ENCODE measurements around the gene NFKBIE. TPM values are rescaled to one million over a fixed set of nuclear protein-coding genes. Genes with fewer than 3 reads are reported as not detected.

The NFKBIE gene
- total RNA-seq, 1 donor from 2014 or later = 5.3 TPM

DNA sequence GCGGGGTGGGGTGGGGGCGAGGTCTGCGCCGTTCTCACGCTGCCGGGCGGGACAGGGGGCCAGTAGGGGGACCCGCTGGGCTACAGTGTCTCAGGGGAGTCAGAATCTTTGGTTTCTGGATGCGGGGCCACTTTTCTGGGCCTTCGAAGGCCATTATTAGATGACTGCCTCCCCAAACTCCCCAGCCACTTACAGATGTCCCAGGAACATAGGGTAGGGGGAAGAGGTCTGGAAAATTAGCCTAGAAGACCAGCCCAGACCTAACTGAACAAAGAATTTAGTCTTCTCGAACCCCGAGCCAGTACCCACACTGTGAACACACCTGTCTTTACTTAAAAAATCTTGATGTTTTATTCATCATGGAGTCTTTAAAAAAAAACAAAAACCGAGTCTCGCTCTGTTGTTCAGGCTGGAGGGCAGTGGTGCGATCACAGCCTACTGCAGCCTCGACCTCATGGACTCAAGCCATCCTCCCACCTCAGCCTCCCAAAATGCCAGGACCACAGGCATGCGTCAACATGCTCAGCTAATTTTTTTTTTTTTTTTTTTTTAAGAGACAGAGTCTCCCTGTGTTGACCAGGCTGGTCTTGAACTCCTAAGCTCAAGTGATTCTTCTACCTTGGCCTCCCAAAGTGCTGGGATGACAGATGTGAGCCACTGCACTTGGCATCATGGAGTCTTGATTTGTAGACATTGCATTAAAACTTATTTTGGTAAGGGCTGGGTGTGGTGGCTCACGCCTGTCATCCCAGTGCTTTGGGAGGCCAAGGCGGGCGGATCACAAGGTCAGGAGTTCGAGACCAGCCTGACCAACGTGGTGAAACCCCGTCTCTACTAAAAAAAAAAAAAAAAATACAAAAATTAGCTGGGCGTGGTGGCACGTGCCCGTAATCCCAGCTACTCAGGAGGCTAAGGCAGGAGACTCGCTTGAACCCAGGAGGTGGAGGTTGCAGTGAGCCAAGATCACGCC lies 45.3 kb downstream of the NFKBIE start:
- Histone ChIP-seq H3K36me3 (ENCODE audit: control insufficient read depth, insufficient read depth, low read length) (no peaks in the 10 kb centered on the region), H3K27me3 (ENCODE audit: control insufficient read depth, insufficient read depth, low read length) (no peaks in the 10 kb centered on the region), H3K4me3 (ENCODE audit: low read depth, low read length) (no peak overlapping the region)
- FAIRE-seq = no peak
- DNase-seq (ENCODE audit: low read depth) = no peak
- TF ChIP-seq, protein P1, sequence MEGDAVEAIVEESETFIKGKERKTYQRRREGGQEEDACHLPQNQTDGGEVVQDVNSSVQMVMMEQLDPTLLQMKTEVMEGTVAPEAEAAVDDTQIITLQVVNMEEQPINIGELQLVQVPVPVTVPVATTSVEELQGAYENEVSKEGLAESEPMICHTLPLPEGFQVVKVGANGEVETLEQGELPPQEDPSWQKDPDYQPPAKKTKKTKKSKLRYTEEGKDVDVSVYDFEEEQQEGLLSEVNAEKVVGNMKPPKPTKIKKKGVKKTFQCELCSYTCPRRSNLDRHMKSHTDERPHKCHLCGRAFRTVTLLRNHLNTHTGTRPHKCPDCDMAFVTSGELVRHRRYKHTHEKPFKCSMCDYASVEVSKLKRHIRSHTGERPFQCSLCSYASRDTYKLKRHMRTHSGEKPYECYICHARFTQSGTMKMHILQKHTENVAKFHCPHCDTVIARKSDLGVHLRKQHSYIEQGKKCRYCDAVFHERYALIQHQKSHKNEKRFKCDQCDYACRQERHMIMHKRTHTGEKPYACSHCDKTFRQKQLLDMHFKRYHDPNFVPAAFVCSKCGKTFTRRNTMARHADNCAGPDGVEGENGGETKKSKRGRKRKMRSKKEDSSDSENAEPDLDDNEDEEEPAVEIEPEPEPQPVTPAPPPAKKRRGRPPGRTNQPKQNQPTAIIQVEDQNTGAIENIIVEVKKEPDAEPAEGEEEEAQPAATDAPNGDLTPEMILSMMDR (IDR thresholded peaks at IDR 0.05; ENCODE audit: insufficient read depth, low read length, severe bottlenecking) = no peak

DNA sequence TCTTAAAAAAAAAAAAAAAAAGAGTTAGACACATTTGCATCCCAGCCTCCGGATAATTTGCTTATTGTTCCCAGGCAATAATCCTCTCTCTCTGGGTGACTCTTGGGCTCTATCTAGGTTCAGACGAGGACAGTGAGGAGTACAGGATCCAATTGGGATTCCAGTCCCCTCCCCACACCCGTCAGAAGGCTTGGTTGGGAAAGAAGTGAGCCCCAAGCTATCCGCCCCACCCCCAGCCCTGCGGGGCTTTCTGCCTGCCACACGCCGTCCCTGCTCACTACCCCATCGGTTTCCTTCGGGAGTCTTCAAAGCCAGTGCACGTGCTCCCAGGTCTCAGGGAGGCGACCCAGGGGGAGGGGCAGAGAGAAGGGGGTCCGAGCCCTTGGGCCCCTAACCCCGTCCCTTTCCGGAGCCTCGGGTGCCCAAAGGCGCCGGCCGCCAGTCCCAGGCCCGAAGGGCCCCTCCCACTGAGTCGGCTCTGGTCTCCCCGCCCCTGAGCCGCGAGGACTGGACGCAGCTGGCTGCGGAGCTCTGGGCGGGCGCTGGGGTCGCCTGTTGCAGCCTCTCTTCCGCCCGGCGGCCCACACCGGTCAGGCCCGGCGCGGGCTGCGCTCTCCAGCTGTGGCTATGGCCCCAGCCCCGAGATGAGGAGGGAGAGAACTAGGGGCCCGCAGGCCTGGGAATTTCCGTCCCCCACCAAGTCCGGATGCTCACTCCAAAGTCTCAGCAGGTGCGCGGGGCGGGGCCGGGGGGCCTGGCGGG lies 46.1 kb downstream of the NFKBIE start:
- Histone ChIP-seq H3K27me3 (ENCODE audit: control insufficient read depth, insufficient read depth, low read length) (no peaks in the 10 kb centered on the region), H3K36me3 (ENCODE audit: control insufficient read depth, insufficient read depth, low read length) (no peaks in the 10 kb centered on the region), H3K4me3 (ENCODE audit: low read depth, low read length) (peak overlapping the region; percentile 19)
- FAIRE-seq = no peak
- TF ChIP-seq, protein P1 (IDR thresholded peaks at IDR 0.05; ENCODE audit: insufficient read depth, low read length, severe bottlenecking) = no peak
- no peak for DNase-seq (ENCODE audit: low read depth)

DNA sequence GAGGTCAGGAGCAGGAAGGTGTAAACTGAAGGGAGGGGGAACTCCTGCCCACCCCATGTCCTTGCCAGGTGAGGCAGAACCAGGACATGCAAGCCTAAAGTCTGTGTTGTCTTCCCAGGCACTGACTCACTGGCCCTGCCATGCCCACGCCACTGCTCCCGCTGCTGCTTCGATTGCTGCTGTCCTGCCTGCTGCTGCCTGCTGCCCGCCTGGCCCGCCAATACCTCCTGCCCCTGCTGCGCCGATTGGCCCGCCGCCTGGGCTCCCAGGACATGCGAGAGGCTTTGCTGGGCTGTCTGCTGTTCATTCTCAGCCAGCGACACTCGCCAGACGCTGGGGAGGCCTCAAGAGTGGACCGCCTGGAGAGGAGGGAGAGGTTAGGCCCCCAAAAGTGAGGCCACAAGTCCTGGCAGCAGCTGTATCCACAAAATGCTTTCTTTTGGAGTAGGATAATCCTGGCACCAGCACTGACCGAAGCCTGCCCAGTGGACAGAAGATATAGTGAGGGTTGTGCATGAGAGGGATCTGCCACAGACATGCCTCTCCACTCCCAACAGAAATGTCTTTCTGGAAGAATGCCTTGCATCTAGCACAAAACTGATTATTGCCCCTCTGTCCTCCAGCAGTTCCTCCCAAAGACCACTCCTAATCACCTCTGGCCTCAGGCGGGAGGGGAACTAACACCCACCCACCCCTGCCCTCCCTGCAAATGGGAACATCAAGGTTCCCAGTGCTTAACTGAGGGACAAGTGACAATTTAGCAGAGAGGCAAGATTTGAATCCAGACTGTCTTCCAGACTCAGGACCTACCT lies 47.8 kb downstream of the NFKBIE start:
- H3K4me3 ChIP-seq (ENCODE audit: low read depth, low read length) = no peak overlapping the region
- H3K36me3 ChIP-seq (ENCODE audit: control insufficient read depth, insufficient read depth, low read length) = no peaks in the 10 kb centered on the region
- DNase-seq (ENCODE audit: low read depth) (peak; percentile 47), FAIRE-seq (no peak)
- TF ChIP-seq, protein P1 (IDR thresholded peaks at IDR 0.05; ENCODE audit: insufficient read depth, low read length, severe bottlenecking) = no peak
- H3K27me3 ChIP-seq (ENCODE audit: control insufficient read depth, insufficient read depth, low read length) = no peaks in the 10 kb centered on the region

DNA sequence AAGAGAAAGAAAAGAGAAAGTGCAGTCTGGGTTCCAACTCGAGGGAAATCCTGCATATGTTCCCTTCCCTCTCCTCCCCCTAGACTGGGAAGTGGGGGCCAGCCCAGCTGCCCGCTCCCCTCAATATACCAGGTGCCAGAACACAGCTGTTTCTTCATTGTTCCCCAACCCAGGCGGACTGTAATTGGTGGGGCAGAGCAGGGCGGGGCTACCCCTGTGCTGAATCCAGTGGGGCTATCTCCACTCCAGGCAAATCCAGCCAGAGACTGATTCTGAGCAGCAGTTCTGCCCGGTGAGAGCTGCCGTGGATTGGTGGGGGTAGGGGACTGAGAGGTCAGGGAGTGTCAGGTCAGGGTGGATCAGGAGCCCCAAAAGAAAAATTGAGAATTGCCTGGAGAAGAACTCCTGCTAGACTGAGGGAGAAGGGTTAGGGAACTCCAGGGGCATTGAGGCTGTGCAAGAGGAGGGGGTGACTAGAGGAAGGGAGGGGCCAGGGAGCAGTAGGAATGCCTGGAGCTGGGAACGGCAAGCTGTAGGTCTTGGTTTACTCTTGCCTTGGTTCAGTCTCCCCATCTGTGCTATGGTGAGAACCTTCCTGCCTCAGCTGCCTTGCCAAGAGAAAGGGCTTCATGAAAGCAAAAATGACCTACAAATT lies 48.5 kb downstream of the NFKBIE start, which contains the start of gene MYMX:
TSS of gene MYMX (plus strand) at position 250 of the 655 bp plus-strand sequence. CDS start 546 bp downstream, outside the sequence.
- no peaks in the 10 kb centered on the region for H3K27me3 ChIP-seq (ENCODE audit: control insufficient read depth, insufficient read depth, low read length)
- H3K36me3 ChIP-seq (ENCODE audit: control insufficient read depth, insufficient read depth, low read length) = no peaks in the 10 kb centered on the region
- FAIRE-seq (no peak), DNase-seq (ENCODE audit: low read depth) (no peak)
- TF ChIP-seq, protein P1 (IDR thresholded peaks at IDR 0.05; ENCODE audit: insufficient read depth, low read length, severe bottlenecking) = no peak
- no peak within 1 kb of the TSS for H3K4me3 ChIP-seq (ENCODE audit: low read depth, low read length)

DNA sequence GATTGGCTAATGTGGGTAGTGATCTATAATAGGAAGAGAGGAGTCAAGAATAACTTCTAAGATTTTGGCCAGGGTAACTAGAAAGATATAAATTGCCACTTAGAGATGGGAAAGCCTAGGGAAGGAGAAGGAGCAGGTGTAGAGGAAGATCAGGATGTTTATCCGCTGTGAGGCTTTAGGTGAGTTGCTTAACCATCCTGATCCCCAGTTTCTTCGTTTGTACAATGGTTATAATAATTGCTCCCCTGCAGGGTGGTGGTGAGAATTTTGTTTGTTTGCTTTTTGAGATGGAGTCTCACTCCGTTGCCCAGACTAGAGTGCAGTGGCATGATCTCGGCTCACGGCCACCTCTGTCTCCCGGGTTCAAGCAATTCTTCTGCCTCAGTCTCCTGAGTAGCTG lies 51.0 kb downstream of the NFKBIE start:
- TF ChIP-seq, protein P1 (IDR thresholded peaks at IDR 0.05; ENCODE audit: insufficient read depth, low read length, severe bottlenecking) = no peak
- no peaks in the 10 kb centered on the region for H3K36me3 ChIP-seq (ENCODE audit: control insufficient read depth, insufficient read depth, low read length)
- no peak overlapping the region for H3K4me3 ChIP-seq (ENCODE audit: low read depth, low read length)
- H3K27me3 ChIP-seq (ENCODE audit: control insufficient read depth, insufficient read depth, low read length) = no peaks in the 10 kb centered on the region
- FAIRE-seq = no peak
- DNase-seq (ENCODE audit: low read depth) = no peak
